ENCODE results near the gene RAP1GAP2.

GRCh38 chr17:3035968-3036280 lies 239.7 kb downstream of the RAP1GAP2 start:
- TF ChIP-seq CTCF (IDR thresholded peaks at IDR 0.05) (no peak), POLR2A (IDR thresholded peaks at IDR 0.05) (no peak)
